HuH-7 (cell line): ENCODE data around the gene IFT81.
"Not testable (repeated sequence)": the region's sequence is repeated elsewhere in the genome, so short reads cannot be mapped to it uniquely, and the experiment has no call there.

Experiments
- DNase-seq: peaks from one replicate; pipeline ENCODE4 v3.0.0; 2011; ENCODE audit warnings: low spot score

IFT81 gene

GRCh38 chr12:110203546-110203945 is 79.4 kb downstream of the IFT81 start:
- DNase-seq = no peak

GRCh38 chr12:110205931-110206330 is 81.8 kb downstream of the IFT81 start:
- no peak for DNase-seq

GRCh38 chr12:110211639-110212536 is 87.7 kb downstream of the IFT81 start:
- DNase-seq = not testable (repeated sequence)

- DNase-seq = no peak
Measured at GRCh38 chr12:110217996-110218674, 94.0 kb downstream of the IFT81 start.

- no peak for DNase-seq
Measured at GRCh38 chr12:110222027-110222426, 97.9 kb downstream of the IFT81 start.

GRCh38 chr12:110222433-110222832 is 98.3 kb downstream of the IFT81 start:
- no peak for DNase-seq

GRCh38 chr12:110223777-110224378 is 99.7 kb downstream of the IFT81 start:
- no peak for DNase-seq

GRCh38 chr12:110224379-110225304 is 100.5 kb downstream of the IFT81 start:
- DNase-seq = no peak

- DNase-seq = no peak
Measured at GRCh38 chr12:110227138-110227537, 103.0 kb downstream of the IFT81 start.

- not testable (repeated sequence) for DNase-seq
Measured at GRCh38 chr12:110228348-110228747, 104.2 kb downstream of the IFT81 start.

GRCh38 chr12:110228756-110229155 is 104.6 kb downstream of the IFT81 start:
- no peak for DNase-seq

GRCh38 chr12:110229409-110229808 is 105.3 kb downstream of the IFT81 start:
- no peak for DNase-seq

- DNase-seq = no peak
Measured at GRCh38 chr12:110230655-110231054, 106.5 kb downstream of the IFT81 start.

- DNase-seq = no peak
Measured at GRCh38 chr12:110233212-110233903, 109.2 kb downstream of the IFT81 start.

- no peak for DNase-seq
Measured at GRCh38 chr12:110234331-110234751, 110.2 kb downstream of the IFT81 start.

- no peak for DNase-seq
Measured at GRCh38 chr12:110234755-110235154, 110.6 kb downstream of the IFT81 start.

GRCh38 chr12:110235383-110235782 is 111.2 kb downstream of the IFT81 start:
- DNase-seq = no peak

GRCh38 chr12:110243227-110243626 is 119.1 kb downstream of the IFT81 start:
- no peak for DNase-seq

- DNase-seq = no peak
Measured at GRCh38 chr12:110244372-110244771, 120.2 kb downstream of the IFT81 start.

GRCh38 chr12:110244829-110245228 is 120.7 kb downstream of the IFT81 start:
- DNase-seq = no peak

- no peak for DNase-seq
Measured at GRCh38 chr12:110245369-110245772, 121.2 kb downstream of the IFT81 start.
